Endometrium (tissue), 2 donors: ENCODE data around the gene VPS8.
"Not testable (repeated sequence)": the region's sequence is repeated elsewhere in the genome, so short reads cannot be mapped to it uniquely, and the experiment has no call there.

Experiments
- FAIRE-seq: peaks from 2 replicates; lab custom pipeline; 2012; peaks lifted over from hg19 to GRCh38; lab: Jason Lieb, UNC
- donor health status: control.
- donor health status: control.

The VPS8 gene

GRCh38 chr3:184993394-184993793, 181.4 kb downstream of the VPS8 start:
- FAIRE-seq, result no peak

DNA sequence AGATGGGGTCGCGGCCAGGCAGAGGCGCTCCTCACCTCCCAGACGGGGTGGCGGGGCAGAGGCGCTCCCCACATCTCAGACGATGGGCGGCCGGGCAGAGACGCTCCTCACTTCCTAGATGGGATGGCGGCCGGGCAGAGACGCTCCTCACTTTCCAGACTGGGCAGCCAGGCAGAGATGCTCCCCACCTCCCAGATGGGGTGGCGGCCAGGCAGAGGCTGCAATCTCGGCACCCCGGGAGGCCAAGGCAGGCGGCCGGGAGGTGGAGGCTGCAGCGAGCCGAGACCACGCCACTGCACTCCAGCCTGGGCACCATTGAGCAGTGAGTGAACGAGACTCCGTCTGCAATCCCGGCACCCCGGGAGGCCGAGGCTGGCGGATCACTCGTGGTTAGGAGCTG, 191.9 kb downstream of the VPS8 start:
- not testable (repeated sequence) for FAIRE-seq

DNA sequence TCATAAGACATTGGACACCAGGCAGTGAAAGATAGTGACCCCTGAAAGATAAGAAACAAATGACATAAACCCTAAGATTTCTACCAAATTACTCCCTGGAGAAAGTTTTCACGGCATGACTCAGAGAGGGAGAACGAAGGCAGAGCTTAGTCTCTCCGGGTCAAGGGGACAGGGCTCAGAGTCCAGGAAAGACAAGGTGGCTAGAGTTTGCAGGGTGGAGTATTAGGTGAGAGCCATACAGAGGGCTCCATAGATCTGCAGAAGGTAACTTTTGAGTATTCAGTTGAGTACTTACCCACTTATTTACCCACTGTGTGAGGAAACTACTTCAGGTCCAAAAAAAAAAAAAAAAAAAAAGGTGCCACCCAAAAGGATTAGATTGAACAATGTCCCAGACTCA, 197.7 kb downstream of the VPS8 start:
- FAIRE-seq, result no peak

- FAIRE-seq, result not testable (repeated sequence)
Observed at GRCh38 chr3:185017584-185017983, 205.6 kb downstream of the VPS8 start.

GRCh38 chr3:185017996-185018395, 206.0 kb downstream of the VPS8 start:
- FAIRE-seq, result not testable (repeated sequence)

GRCh38 chr3:185021256-185021655, 209.3 kb downstream of the VPS8 start:
- FAIRE-seq, result no peak

DNA sequence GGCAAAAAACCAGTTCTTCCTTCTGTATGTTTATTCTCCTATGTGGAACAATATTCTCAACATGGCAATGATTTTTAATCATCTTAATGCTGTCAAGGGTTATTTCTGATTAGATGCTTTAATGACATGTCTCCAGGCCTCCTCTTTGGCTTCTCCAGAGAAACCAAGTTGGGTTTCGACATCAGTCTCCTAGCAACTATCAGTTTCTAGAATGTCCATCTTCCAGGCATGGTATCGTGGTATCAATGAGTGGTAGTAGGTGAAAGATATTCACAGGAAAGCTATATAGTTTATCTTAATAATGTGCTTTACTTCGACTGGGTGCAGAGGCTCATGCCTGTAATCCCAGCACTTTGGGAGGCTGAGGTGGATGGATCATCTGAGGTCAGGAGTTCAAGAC, 212.4 kb downstream of the VPS8 start:
- FAIRE-seq, result no peak

- FAIRE-seq, result no peak
Observed at GRCh38 chr3:185024966-185025365, 213.0 kb downstream of the VPS8 start.

- no peak for FAIRE-seq
Observed at GRCh38 chr3:185028121-185028520, 216.2 kb downstream of the VPS8 start.

DNA sequence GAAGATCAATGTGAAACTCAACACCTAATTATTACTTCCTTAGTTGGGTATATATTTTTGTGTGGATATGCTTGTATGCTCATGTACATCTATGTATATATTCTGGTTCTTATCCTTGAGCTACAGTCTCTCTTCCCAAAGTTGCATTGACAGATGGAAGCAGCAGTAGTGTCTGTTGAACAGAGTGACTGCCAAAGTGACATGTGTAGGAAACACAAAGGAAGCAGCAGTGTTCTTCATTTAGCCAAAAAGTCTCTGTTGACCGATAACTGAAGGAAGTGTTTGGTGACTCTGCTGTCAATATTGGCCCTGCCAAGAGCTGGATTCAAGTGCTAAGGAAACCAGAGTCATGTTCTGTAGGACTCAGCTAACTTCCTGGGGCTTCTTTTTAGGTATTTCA, 217.1 kb downstream of the VPS8 start:
- FAIRE-seq, result no peak

- FAIRE-seq, result no peak
Observed at GRCh38 chr3:185030399-185030798, 218.4 kb downstream of the VPS8 start.

DNA sequence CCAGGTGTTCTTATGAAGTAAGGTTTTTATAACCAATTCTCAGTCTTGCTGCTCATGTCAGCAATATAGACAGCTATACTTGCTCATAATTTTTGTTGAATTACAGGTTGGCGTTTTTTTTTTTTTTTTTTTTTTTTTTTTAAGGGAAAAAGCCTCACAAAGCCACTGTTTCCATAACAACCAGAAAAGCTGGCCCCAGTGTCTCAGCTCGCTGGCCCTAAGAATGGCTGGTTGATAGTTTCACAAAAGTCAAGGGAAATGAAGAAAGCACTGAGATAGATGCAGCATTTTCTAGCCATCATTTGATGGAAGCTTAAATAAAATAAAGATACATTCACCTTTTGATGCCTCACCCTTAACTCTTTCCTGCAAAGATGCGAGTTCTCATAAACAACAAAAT, 219.0 kb downstream of the VPS8 start:
- no peak for FAIRE-seq

GRCh38 chr3:185037801-185038200, 225.8 kb downstream of the VPS8 start:
- no peak for FAIRE-seq

DNA sequence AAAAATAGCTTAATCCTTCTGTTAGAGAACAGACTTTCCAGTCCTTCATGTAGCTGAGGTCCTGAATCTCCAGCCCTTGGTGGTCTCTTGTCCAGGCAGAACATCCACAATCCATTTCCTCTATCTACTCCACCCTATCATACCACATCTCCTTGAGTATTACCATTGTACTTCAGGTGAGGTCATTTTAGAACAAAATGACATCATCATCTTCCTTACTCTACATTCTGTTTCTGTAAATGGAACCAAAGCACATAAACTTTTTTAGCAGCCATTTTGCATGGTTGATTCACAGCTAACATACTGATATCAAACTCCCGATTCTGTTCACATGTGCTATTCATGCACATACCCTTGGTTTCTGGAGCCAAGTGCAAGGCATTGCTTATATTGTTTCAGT, 228.5 kb downstream of the VPS8 start:
- no peak for FAIRE-seq

GRCh38 chr3:185041540-185041939, 229.6 kb downstream of the VPS8 start:
- no peak for FAIRE-seq

GRCh38 chr3:185042312-185043050, 230.5 kb downstream of the VPS8 start:
- no peak for FAIRE-seq

GRCh38 chr3:185046164-185046515, 234.2 kb downstream of the VPS8 start:
- FAIRE-seq, result no peak

DNA sequence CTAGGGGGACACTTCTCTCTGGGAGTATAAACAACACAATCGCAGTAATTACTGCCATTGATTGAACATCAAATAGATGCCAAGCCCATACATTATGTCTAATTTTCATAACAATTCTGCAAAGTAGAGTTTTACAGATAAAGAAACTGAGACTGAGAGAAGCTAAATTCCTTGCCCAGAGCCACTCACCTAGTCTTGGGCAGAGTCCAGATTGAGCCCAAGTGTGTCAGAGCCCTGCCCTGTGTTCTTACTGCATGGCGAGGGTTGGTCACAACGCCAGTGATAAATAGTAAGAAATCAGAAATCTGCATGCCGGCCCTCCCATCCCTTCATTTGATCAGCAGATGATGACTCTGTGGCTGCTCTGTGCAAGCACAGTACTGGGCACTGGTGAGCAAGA, 234.6 kb downstream of the VPS8 start:
- FAIRE-seq, result no peak

DNA sequence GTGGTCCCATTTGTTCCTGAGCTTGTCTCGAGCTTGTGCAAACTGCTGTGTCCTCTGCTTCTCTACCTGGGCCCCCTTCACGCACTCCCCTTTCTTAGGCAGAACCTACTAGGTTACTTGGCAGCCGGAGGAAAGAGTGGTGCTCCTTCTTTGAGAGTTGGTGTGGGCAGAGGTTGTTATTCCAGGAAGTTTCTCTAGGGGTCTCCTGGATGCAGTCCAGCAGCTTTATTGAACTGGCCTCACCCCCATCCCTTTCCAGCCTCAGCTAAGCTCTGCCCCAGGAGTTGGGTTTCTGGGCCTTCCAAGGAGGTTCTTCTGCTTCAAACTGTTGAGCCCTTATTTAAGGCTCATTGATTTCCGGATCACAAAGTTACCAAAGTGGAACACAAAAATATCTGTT, 237.7 kb downstream of the VPS8 start:
- no peak for FAIRE-seq

DNA sequence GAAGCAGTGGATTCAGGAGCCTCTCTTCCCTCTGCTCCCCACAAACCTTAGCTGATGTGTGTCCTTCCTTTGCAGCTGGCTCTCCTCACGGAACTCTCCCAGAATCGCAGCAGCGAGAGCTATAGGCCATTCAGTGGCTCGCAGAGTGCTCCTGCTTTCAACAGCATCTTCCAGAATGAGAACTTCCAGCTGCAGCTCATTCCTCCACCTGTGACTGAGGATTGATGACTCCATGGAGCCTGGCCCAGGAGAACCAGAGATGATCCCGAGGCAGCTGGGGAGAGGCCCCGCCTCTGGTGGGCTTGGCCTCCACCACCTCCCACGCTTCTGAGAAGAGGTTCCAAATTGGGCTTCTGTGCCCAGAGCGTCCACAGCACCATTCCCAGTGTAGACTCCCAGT, 239.8 kb downstream of the VPS8 start:
- no peak for FAIRE-seq

DNA sequence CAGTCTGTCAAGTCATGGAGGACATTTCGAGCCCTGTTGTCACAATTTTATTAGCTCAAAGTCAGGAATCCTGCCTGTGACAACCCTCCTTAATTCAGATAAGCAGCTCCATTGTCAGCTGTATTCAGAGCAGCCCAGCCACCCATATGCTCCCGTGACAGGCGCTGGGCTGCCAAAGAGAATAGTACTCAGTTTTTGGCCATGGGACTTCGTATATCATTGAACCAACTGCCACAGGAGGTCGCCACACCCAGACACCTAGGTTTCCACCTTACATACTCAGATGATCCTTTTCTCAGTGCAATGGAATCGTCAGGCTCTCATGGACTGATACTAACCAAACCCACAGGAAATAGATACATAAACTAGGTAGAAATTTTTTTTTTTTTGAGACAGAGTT, 240.7 kb downstream of the VPS8 start:
- FAIRE-seq, result no peak

GRCh38 chr3:185056908-185057307, 244.9 kb downstream of the VPS8 start:
- no peak for FAIRE-seq

DNA sequence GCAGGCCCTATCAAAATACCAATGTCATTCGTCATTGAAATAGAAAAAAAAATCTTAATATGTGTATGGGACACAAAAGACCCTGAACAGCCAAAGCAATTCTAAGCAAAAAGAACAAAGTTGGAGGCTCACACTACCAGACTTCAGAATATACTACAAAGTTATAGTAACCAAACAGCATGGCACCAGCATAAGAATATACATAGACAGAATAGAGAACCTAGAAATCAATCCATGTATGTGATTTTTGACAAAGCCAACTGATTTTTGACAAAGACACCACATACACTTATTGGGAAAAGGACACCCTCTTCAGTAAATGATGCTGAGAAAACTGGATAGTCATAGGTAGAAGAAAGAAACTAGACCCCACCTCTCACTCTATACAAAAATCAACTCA, 245.9 kb downstream of the VPS8 start:
- FAIRE-seq, result no peak

DNA sequence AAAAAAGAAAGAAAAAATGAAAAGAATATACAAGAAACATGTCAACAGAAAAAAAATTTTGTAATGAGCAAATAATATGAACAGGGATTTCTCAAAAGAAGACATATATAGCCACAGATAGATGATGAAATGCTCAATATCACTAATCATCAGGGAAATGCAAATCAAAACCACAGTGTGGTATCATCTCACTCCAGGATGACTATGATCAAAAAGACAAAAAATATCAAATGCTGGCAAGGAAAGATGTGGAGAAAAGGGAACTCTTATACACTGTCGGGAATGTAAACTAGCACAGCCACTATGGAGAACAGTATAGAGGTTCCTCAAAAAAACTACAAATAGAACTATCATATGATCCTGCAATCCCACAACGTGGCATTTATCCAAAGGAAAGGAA, 246.8 kb downstream of the VPS8 start:
- FAIRE-seq, result no peak

- FAIRE-seq, result no peak
Observed at GRCh38 chr3:185059766-185060165, 247.8 kb downstream of the VPS8 start.
